ENCODE results near the gene HCN2. TPM values are rescaled to one million over a fixed set of nuclear protein-coding genes. Genes with fewer than 3 reads are reported as not detected.
A peak's percentile ranks its signal among the peaks of the same experiment; 100 is the strongest.

HCN2 gene
- total and polyA plus RNA-seq, 10 of the 15 experiments (the other 5 are each of a cell fraction or from before 2014, with no cell fraction given), result 0.01 to 0.54 (median 0.08) TPM; not detected in 4

DNA sequence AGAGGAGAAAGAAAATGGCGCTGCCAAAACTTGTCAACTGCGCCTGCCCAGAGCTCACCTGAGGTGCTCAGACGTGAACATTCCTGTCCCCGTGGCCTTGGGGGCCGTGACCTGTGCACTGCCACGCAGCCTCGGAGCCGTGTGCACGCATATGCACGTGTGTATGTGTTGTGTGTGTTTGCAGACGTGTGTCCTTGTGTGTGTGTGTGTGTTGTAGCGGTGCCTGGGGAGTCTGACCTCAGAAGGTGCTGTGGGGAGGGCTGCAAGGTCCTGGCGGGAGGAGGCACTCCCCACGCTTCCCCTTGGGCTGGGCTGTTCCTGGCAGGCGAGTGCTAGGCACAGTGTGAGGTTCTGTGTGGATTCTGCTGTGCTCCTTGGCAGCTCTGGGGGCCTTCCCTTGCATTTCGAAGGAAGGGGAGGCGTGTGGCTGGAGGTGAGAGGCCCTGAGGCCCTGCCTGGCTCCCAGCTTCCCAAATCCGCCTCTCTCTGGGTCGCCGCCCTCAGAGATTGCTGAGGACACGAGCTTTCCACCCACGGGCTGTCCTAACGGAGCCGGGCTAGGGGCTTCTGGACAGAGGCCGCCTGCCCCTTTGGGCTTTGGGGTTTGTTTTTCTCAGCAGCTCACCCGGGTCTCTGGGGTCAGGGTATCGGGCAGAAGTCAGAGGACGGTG, 12.8 kb upstream of the HCN2 start:
- no peaks in the 10 kb centered on the region for H3K27me3 ChIP-seq (replicated peaks in 1 of 2; ENCODE audit: control insufficient read depth in 2 of 2, insufficient read depth in 2 of 2, low read length in 1 of 2)
- H3K9me3 ChIP-seq (replicated peaks; ENCODE audit: control insufficient read depth, insufficient read depth, low read length), result no peaks in the 10 kb centered on the region
- H3K4me3 ChIP-seq, result peak overlapping the region; percentile 44; the same call in 1 of the 2 replicates
- in situ Hi-C loops (cut with MboI), result no loop called here
- FAIRE-seq (no peak), DNase-seq (ENCODE audit: low read depth, low spot score) (no peak), ATAC-seq (no peak)
- 0 out of 2 replicates have a peak, but pooled peaks cover 5% of the 10 kb centered on the region for H4K20me1 ChIP-seq (ENCODE audit: control insufficient read depth, insufficient read depth)
- POLR2A ChIA-PET, result interaction anchor here (1.1 kb wide), 1 partner anchor 46 kb away, joined by 3 read pairs; no protein-coding TSS in a partner anchor
- H3K36me3 ChIP-seq (ENCODE audit: control insufficient read depth in 2 of 2, insufficient read depth in 2 of 2, low read length in 1 of 2), result peaks cover 0 to 38% of the 10 kb centered on the region in 2 experiments; a peak in 3 of 4 replicates
- WGBS (ENCODE audit: insufficient coverage, insufficient replicate concordance, low lambda C conversion rate, missing lambda C conversion rate), result 88% methylated on average over 28 of the region's 28 CpGs
- RAD21 ChIA-PET (ENCODE audit: unreplicated experiment), result no interaction called here
- no peak overlapping the region for H2AFZ ChIP-seq (ENCODE audit: control insufficient read depth, low read depth, low read length)
- peaks cover 64% of the 10 kb centered on the region for H3K79me2 ChIP-seq (ENCODE audit: control insufficient read depth, insufficient read depth, low read length)
- no peak overlapping the region for H3K9ac ChIP-seq (ENCODE audit: control insufficient read depth, insufficient read depth, low read length)
- peak overlapping the region; percentile 22; the same call in 1 of the 2 replicates for H3K4me2 ChIP-seq (ENCODE audit: control insufficient read depth, insufficient read depth)
- H3K4me1 ChIP-seq (ENCODE audit: control insufficient read depth, insufficient read depth, low read length), result peaks cover 3% of the 10 kb centered on the region; the same call in 1 of the 2 replicates
- SMC1A ChIA-PET (ENCODE audit: uncharacterized antibody, unreplicated experiment), result no interaction called here
- CTCF ChIA-PET, result interaction anchor here (0.7 to 1.3 kb wide), 2 partner anchors 10 to 45 kb away, joined by 4 to 8 read pairs; partner anchors contain the start of gene CDC34
- H3K27ac ChIP-seq (ENCODE audit: control insufficient read depth, insufficient read depth), result no peak overlapping the region
- intact Hi-C loops (cut with micrococcal nuclease; ENCODE audit: unreplicated experiment), result no loop called here
- no TSS peak for BruUV-seq (replicated peaks)
- no peak for TF ChIP-seq SREBF2 (IDR thresholded peaks at IDR 0.05; ENCODE audit: low read length)
- TF ChIP-seq, protein P1, sequence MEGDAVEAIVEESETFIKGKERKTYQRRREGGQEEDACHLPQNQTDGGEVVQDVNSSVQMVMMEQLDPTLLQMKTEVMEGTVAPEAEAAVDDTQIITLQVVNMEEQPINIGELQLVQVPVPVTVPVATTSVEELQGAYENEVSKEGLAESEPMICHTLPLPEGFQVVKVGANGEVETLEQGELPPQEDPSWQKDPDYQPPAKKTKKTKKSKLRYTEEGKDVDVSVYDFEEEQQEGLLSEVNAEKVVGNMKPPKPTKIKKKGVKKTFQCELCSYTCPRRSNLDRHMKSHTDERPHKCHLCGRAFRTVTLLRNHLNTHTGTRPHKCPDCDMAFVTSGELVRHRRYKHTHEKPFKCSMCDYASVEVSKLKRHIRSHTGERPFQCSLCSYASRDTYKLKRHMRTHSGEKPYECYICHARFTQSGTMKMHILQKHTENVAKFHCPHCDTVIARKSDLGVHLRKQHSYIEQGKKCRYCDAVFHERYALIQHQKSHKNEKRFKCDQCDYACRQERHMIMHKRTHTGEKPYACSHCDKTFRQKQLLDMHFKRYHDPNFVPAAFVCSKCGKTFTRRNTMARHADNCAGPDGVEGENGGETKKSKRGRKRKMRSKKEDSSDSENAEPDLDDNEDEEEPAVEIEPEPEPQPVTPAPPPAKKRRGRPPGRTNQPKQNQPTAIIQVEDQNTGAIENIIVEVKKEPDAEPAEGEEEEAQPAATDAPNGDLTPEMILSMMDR (IDR thresholded peaks at IDR 0.05 in 2 of 3, conservative IDR thresholded peaks at IDR 0.05 in 1 of 3; ENCODE audit: control insufficient read depth in 2 of 3, extremely low read depth in 1 of 3, insufficient read depth in 1 of 3, low read depth in 3 of 3, low read length in 3 of 3), result no peak
- no peak; the same call in 1 of the 2 replicates for TF ChIP-seq POLR2AphosphoS2 (IDR thresholded peaks at IDR 0.05; ENCODE audit: low read depth, low read length)
- TF ChIP-seq MYB (IDR thresholded peaks at IDR 0.05; ENCODE audit: borderline replicate concordance, low read depth, low read length), result no peak
- TF ChIP-seq, protein P2, sequence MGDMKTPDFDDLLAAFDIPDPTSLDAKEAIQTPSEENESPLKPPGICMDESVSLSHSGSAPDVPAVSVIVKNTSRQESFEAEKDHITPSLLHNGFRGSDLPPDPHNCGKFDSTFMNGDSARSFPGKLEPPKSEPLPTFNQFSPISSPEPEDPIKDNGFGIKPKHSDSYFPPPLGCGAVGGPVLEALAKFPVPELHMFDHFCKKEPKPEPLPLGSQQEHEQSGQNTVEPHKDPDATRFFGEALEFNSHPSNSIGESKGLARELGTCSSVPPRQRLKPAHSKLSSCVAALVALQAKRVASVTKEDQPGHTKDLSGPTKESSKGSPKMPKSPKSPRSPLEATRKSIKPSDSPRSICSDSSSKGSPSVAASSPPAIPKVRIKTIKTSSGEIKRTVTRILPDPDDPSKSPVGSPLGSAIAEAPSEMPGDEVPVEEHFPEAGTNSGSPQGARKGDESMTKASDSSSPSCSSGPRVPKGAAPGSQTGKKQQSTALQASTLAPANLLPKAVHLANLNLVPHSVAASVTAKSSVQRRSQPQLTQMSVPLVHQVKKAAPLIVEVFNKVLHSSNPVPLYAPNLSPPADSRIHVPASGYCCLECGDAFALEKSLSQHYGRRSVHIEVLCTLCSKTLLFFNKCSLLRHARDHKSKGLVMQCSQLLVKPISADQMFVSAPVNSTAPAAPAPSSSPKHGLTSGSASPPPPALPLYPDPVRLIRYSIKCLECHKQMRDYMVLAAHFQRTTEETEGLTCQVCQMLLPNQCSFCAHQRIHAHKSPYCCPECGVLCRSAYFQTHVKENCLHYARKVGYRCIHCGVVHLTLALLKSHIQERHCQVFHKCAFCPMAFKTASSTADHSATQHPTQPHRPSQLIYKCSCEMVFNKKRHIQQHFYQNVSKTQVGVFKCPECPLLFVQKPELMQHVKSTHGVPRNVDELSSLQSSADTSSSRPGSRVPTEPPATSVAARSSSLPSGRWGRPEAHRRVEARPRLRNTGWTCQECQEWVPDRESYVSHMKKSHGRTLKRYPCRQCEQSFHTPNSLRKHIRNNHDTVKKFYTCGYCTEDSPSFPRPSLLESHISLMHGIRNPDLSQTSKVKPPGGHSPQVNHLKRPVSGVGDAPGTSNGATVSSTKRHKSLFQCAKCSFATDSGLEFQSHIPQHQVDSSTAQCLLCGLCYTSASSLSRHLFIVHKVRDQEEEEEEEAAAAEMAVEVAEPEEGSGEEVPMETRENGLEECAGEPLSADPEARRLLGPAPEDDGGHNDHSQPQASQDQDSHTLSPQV (IDR thresholded peaks at IDR 0.05), result no peak
- TF ChIP-seq, protein P3, sequence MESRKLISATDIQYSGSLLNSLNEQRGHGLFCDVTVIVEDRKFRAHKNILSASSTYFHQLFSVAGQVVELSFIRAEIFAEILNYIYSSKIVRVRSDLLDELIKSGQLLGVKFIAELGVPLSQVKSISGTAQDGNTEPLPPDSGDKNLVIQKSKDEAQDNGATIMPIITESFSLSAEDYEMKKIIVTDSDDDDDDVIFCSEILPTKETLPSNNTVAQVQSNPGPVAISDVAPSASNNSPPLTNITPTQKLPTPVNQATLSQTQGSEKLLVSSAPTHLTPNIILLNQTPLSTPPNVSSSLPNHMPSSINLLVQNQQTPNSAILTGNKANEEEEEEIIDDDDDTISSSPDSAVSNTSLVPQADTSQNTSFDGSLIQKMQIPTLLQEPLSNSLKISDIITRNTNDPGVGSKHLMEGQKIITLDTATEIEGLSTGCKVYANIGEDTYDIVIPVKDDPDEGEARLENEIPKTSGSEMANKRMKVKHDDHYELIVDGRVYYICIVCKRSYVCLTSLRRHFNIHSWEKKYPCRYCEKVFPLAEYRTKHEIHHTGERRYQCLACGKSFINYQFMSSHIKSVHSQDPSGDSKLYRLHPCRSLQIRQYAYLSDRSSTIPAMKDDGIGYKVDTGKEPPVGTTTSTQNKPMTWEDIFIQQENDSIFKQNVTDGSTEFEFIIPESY (IDR thresholded peaks at IDR 0.05), result peak; percentile 85
- TF ChIP-seq TARDBP (IDR thresholded peaks at IDR 0.05; ENCODE audit: borderline replicate concordance), result no peak
- TF ChIP-seq NR2C2 (IDR thresholded peaks at IDR 0.05; ENCODE audit: borderline replicate concordance, control insufficient read depth, insufficient read length, low read depth), result no peak
- TF ChIP-seq POLR2AphosphoS5 (IDR thresholded peaks at IDR 0.05; ENCODE audit: low read length), result peak; percentile 40; the same call in 1 of the 2 replicates
- TF ChIP-seq EED (IDR thresholded peaks at IDR 0.05; ENCODE audit: low read depth), result no peak
- TF ChIP-seq NRF1 (conservative IDR thresholded peaks at IDR 0.05; ENCODE audit: low read depth, low read length), result no peak
- TF ChIP-seq SREBF1 (IDR thresholded peaks at IDR 0.05; ENCODE audit: low read length), result no peak
- TF ChIP-seq POLR2A (IDR thresholded peaks at IDR 0.05; ENCODE audit: low read depth, low read length), result peak; percentile 36; the same call in 1 of the 2 replicates
- TF ChIP-seq HDGF (IDR thresholded peaks at IDR 0.05), result 0 out of 2 replicates have a peak, but pooled peaks have one; percentile 23
- TF ChIP-seq ASH2L (IDR thresholded peaks at IDR 0.05; ENCODE audit: borderline replicate concordance, low read depth), result no peak
